GM12878 (cell line): Measurements from ENCODE around the gene SLC35E3. TPM values are rescaled to one million over a fixed set of nuclear protein-coding genes. Genes with fewer than 3 reads are reported as not detected.
A peak's percentile ranks its signal among the peaks of the same experiment; 100 is the strongest.

Source experiments
- ATAC-seq: fragments of 200-7000 bp; cut with Tn5 transposase; 3 replicates; pipeline ENCODE4 v1.9.1; 2020; ENCODE audit warnings: mild to moderate bottlenecking, moderate library complexity
- BruUV-seq: library from RNA; stranded (reverse); fragments of 400-500 nt; replicated peaks from 2 replicates; lab custom pipeline; 2021; lab: Mats Ljungman, UMichigan
- CTCF ChIA-PET: fragments of 300-600 bp; sonication (Branson Sonifier 250); formaldehyde crosslinking; extraction: SDS; loops from one replicate; lab custom pipeline; 2021; ENCODE audit warnings: inconsistent platforms; lab: Yijun Ruan, JAX
- POLR2A ChIA-PET: fragments of 350-600 bp; formaldehyde crosslinking; extraction: SDS; loops from one replicate; lab custom pipeline; 2021; ENCODE audit warnings: inconsistent platforms; lab: Charles Lee
- RAD21 ChIA-PET: fragments of 300-600 bp; sonication (Branson Sonifier 250); formaldehyde crosslinking; loops from one replicate; lab custom pipeline; 2023; ENCODE audit warnings: antibody characterized with exemption; ENCODE audit not compliant: unreplicated experiment; lab: Charles Lee
- SMC1A ChIA-PET: fragments of 300-600 bp; sonication (Branson Sonifier 250); formaldehyde crosslinking; loops from one replicate; lab custom pipeline; 2023; ENCODE audit not compliant: unreplicated experiment, uncharacterized antibody; lab: Charles Lee
- DNase-seq: peaks from one replicate; pipeline ENCODE4 v3.0.0-alpha.2; 2011; ENCODE audit warnings: low read depth, low spot score
- FAIRE-seq: peaks from 3 replicates; lab custom pipeline; 2011; peaks lifted over from hg19 to GRCh38; lab: Jason Lieb, UNC
- H2AFZ ChIP-seq: 2 replicates; pipeline ENCODE4 v1.6.0; 2011; ENCODE audit warnings: low read depth, low read length, control low read depth; ENCODE audit not compliant: control insufficient read depth
- H3K27ac ChIP-seq: 2 replicates; pipeline ENCODE4 v1.5.1; 2011; ENCODE audit warnings: control low read depth; ENCODE audit not compliant: control insufficient read depth, insufficient read depth
- H3K27me3 ChIP-seq, 2 experiments: replicated peaks in 1 of 2; 2 replicates each; pipeline versions ENCODE4 v1.6.0 to v1.6.1; 2011; ENCODE audit warnings: low read length in 1 of 2; ENCODE audit not compliant: control insufficient read depth in 2 of 2, insufficient read depth in 2 of 2
- H3K36me3 ChIP-seq, 2 experiments: 2 replicates each; pipeline ENCODE4 v1.5.1; 2011; ENCODE audit warnings: low read length in 1 of 2; ENCODE audit not compliant: control insufficient read depth in 2 of 2, insufficient read depth in 2 of 2
- H3K4me1 ChIP-seq: 2 replicates; pipeline ENCODE4 v1.6.1; 2011; ENCODE audit warnings: mild to moderate bottlenecking, low read length, moderate library complexity, mixed read lengths; ENCODE audit not compliant: control insufficient read depth, insufficient read depth
- H3K4me2 ChIP-seq: 2 replicates; pipeline ENCODE4 v1.6.0; 2011; ENCODE audit warnings: control low read depth; ENCODE audit not compliant: control insufficient read depth, insufficient read depth
- H3K4me3 ChIP-seq: fragments of 200-600 bp; sonication (generic); 2 replicates; pipeline ENCODE4 v1.5.1; 2016
- H3K79me2 ChIP-seq: 2 replicates; pipeline ENCODE4 v1.6.0; 2011; ENCODE audit warnings: low read length; ENCODE audit not compliant: control insufficient read depth, insufficient read depth
- H3K9ac ChIP-seq: 2 replicates; pipeline ENCODE4 v1.8.0; 2011; ENCODE audit warnings: low read length, control low read depth, mixed read lengths; ENCODE audit not compliant: control insufficient read depth, insufficient read depth
- H3K9me3 ChIP-seq: replicated peaks from 3 replicates; pipeline ENCODE4 v1.5.1; 2011; ENCODE audit warnings: mild to moderate bottlenecking, low read length; ENCODE audit not compliant: control insufficient read depth, insufficient read depth
- H4K20me1 ChIP-seq: 2 replicates; pipeline ENCODE4 v1.6.0; 2011; ENCODE audit not compliant: control insufficient read depth, insufficient read depth
- HDGF ChIP-seq: fragments of 450-650 bp; IDR thresholded peaks from 2 replicates; pipeline ENCODE4 v1.6.1; 2016; ENCODE audit warnings: antibody characterized with exemption
- KLF5 ChIP-seq: fragments of 450-650 bp; IDR thresholded peaks from 2 replicates; pipeline ENCODE4 v1.6.1; 2014; ENCODE audit warnings: mild to moderate bottlenecking; ENCODE audit not compliant: partially characterized antibody
- MTA2 ChIP-seq: fragments of 450-650 bp; IDR thresholded peaks from 2 replicates; pipeline ENCODE4 v1.6.1; 2016; ENCODE audit warnings: low read depth, mild to moderate bottlenecking, moderate library complexity
- MYB ChIP-seq: fragments of 150-350 bp; IDR thresholded peaks from 2 replicates; pipeline ENCODE4 v1.6.1; 2014; ENCODE audit warnings: mild to moderate bottlenecking, low read depth, low read length, borderline replicate concordance
- NR2C1 ChIP-seq: fragments of 450-650 bp; IDR thresholded peaks from 2 replicates; pipeline ENCODE4 v1.6.1; 2017; ENCODE audit warnings: antibody characterized with exemption, mild to moderate bottlenecking, moderate library complexity
- PAX5 ChIP-seq: IDR thresholded peaks from 2 replicates; pipeline ENCODE4 v1.6.1; 2011; ENCODE audit warnings: low read depth, low read length, borderline replicate concordance
- RCOR1 ChIP-seq: conservative IDR thresholded peaks from 2 replicates; pipeline ENCODE4 v1.6.1; 2012; ENCODE audit warnings: low read depth, low read length, improper control_type of control experiment
- SIN3A ChIP-seq: IDR thresholded peaks from 2 replicates; pipeline ENCODE4 v1.6.1; 2012; ENCODE audit warnings: low read depth, low read length, improper control_type of control experiment
- SMAD1 ChIP-seq: fragments of 450-650 bp; IDR thresholded peaks from 2 replicates; pipeline ENCODE4 v1.6.1; 2018; ENCODE audit warnings: mild to moderate bottlenecking, low read depth; ENCODE audit not compliant: partially characterized antibody
- SP1 ChIP-seq: IDR thresholded peaks from one replicate; pipeline ENCODE4 v1.6.1; 2011; ENCODE audit warnings: low read depth, low read length
- ZNF592 ChIP-seq: fragments of 450-650 bp; IDR thresholded peaks from 2 replicates; pipeline ENCODE4 v1.6.1; 2017; ENCODE audit warnings: mild to moderate bottlenecking, moderate library complexity
- ZSCAN29 ChIP-seq: fragments of 450-650 bp; IDR thresholded peaks from 2 replicates; pipeline ENCODE4 v1.6.1; 2017; ENCODE audit warnings: mild to moderate bottlenecking, moderate library complexity
- ZZZ3 ChIP-seq: IDR thresholded peaks from 2 replicates; pipeline ENCODE4 v1.6.1; 2011; ENCODE audit warnings: low read depth; ENCODE audit not compliant: control insufficient read depth, insufficient read length
- WGBS: methylation state at CpG from one replicate; pipeline ENCODE4 v1.1.6; 2016; ENCODE audit warnings: low lambda C conversion rate; ENCODE audit not compliant: insufficient replicate concordance, insufficient coverage; ENCODE audit errors: missing lambda C conversion rate; 5-methylcytosine and 5-hydroxymethylcytosine counted together
- in situ Hi-C: fragments of 300-500 bp; cut with MboI; formaldehyde crosslinking; loops from 9 replicates; pipeline ENCODE4 v1.14.3; 2018; ENCODE audit warnings: mixed read lengths
- intact Hi-C: fragments of 100-400 bp; cut with micrococcal nuclease; formaldehyde crosslinking; loops from one replicate; pipeline ENCODE4 v1.14.2; 2022; ENCODE audit not compliant: unreplicated experiment
- polyA plus RNA-seq, 11 experiments: library from polyadenylated mRNA; depleted of rRNA in 4 of 11; unstranded in 6 of 11; stranded (reverse) in 5 of 11; fragments of >200 nt; fragmentation: Nextera tagmentation in 4 of 11; fragmentation: Illumina TruSeq in 1 of 11; extraction: Ambion mirVana in 4 of 11; extraction: Trizol in 1 of 11; gene quantifications; 1 replicate in 1 of 11; 2 replicates in 10 of 11; pipeline versions ENCODE4 v1.2.1 to v1.2.3, GENCODE V29; 2011 to 2016; ENCODE audit warnings: inconsistent platforms in 2 of 11, missing spikeins in 2 of 11, low read depth in 1 of 11
- total RNA-seq, 4 experiments: library from RNA; depleted of rRNA in 3 of 4; stranded (reverse); fragments of >200 nt in 3 of 4; fragmentation: Illumina TruSeq in 1 of 4; extraction: Trizol in 1 of 4; gene quantifications; 2 replicates each; pipeline versions ENCODE4 v1.2.1 to v1.2.3, GENCODE V29; 2013 to 2021
- TF ChIP-seq, protein P1 (sequence below): IDR thresholded peaks from 2 replicates; pipeline ENCODE4 v1.6.1; 2011; ENCODE audit warnings: borderline replicate concordance, low read depth, mild to moderate bottlenecking, moderate library complexity, mixed read lengths, low read length; ENCODE audit not compliant: insufficient read depth; ENCODE audit errors: extremely low read length

The SLC35E3 gene
- total and polyA plus RNA-seq, 10 of the 15 experiments (the other 5 are each of a cell fraction or from before 2014, with no cell fraction given): 3.6 to 19.8 (median 6.1) TPM

GRCh38 chr12:68699486-68699885, 46.5 kb upstream of the SLC35E3 start:
- no peaks in the 10 kb centered on the region for H3K9me3 ChIP-seq
- BruUV-seq: no TSS peak
- RAD21 ChIA-PET: interaction anchor here (0.5 kb wide), 1 partner anchor 259 kb away, joined by 4 read pairs; no protein-coding TSS in a partner anchor
- ATAC-seq (no peak), DNase-seq (no peak), FAIRE-seq (no peak)
- H3K27ac ChIP-seq: no peak overlapping the region
- H4K20me1 ChIP-seq: no peaks in the 10 kb centered on the region
- SMC1A ChIA-PET: interaction anchor here (0.8 to 1.0 kb wide), 2 partner anchors 16 to 341 kb away, joined by 3 to 4 read pairs; no protein-coding TSS in a partner anchor
- no peaks in the 10 kb centered on the region for H3K79me2 ChIP-seq
- H3K9ac ChIP-seq: no peak overlapping the region
- in situ Hi-C loops: no loop called here
- TF ChIP-seq MTA2 (0 out of 2 replicates have a peak, but pooled peaks have one; percentile 12), PAX5 (no peak)
- intact Hi-C loops: no loop called here
- H3K27me3 ChIP-seq: no peaks in the 10 kb centered on the region
- H3K4me3 ChIP-seq: no peak overlapping the region
- no peaks in the 10 kb centered on the region for H3K4me1 ChIP-seq
- peaks cover 1 to 21% of the 10 kb centered on the region in 2 experiments for H3K36me3 ChIP-seq
- no peak overlapping the region for H3K4me2 ChIP-seq
- no peak overlapping the region for H2AFZ ChIP-seq
- WGBS: 95% methylated on average over 1 of the region's 1 CpG
- POLR2A ChIA-PET: interaction anchor here (0.6 kb wide), 1 partner anchor 373 kb away, joined by 3 read pairs; no protein-coding TSS in a partner anchor
- CTCF ChIA-PET: no interaction called here

- FAIRE-seq: no peak
- H3K36me3 ChIP-seq: peaks cover 1 to 6% of the 10 kb centered on the region in 2 experiments; a peak in 3 of 4 replicates
- H3K27ac ChIP-seq: no peak overlapping the region
- no peak overlapping the region for H2AFZ ChIP-seq
- RAD21 ChIA-PET: no interaction called here
- H3K9me3 ChIP-seq: no peaks in the 10 kb centered on the region
- SMC1A ChIA-PET: interaction anchor here (0.7 kb wide), 1 partner anchor 38 kb away, joined by 3 read pairs; no protein-coding TSS in a partner anchor
- no peak for DNase-seq
- no peaks in the 10 kb centered on the region for H3K79me2 ChIP-seq
- no peaks in the 10 kb centered on the region for H4K20me1 ChIP-seq
- CTCF ChIA-PET: no interaction called here
- no peak overlapping the region for H3K4me2 ChIP-seq
- intact Hi-C loops (no loop called here), in situ Hi-C loops (no loop called here)
- POLR2A ChIA-PET: no interaction called here
- H3K27me3 ChIP-seq: no peaks in the 10 kb centered on the region
- no peak for ATAC-seq
- no peak overlapping the region for H3K4me3 ChIP-seq
- BruUV-seq: no TSS peak
- H3K4me1 ChIP-seq: no peaks in the 10 kb centered on the region
- H3K9ac ChIP-seq: no peak overlapping the region
- WGBS: 98% methylated on average over 7 of the region's 7 CpGs
- TF ChIP-seq, protein P1, sequence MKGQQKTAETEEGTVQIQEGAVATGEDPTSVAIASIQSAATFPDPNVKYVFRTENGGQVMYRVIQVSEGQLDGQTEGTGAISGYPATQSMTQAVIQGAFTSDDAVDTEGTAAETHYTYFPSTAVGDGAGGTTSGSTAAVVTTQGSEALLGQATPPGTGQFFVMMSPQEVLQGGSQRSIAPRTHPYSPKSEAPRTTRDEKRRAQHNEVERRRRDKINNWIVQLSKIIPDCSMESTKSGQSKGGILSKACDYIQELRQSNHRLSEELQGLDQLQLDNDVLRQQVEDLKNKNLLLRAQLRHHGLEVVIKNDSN: no peak
- no peak for TF ChIP-seq NR2C1
- TF ChIP-seq HDGF: no peak
- TF ChIP-seq KLF5: no peak
- TF ChIP-seq ZSCAN29: no peak
- TF ChIP-seq SIN3A: no peak
- TF ChIP-seq RCOR1: no peak
- no peak for TF ChIP-seq MYB
- no peak for TF ChIP-seq ZNF592
- no peak for TF ChIP-seq SP1
- no peak for TF ChIP-seq ZZZ3
- TF ChIP-seq SMAD1: no peak
These were observed 18.2 kb upstream of the SLC35E3 start for GRCh38 chr12:68727776-68728175.
